PC-9 (cell line): ENCODE results near the gene DRGX. TPM values are rescaled to one million over a fixed set of nuclear protein-coding genes. Genes with fewer than 3 reads are reported as not detected.

Source experiments
- BruUV-seq: library from RNA; stranded (reverse); fragments of 400-500 nt; replicated peaks from 2 replicates; lab custom pipeline; 2021; lab: Mats Ljungman, UMichigan
- CTCF ChIA-PET: fragments of 300-600 bp; sonication (Branson Sonifier 250); formaldehyde crosslinking; loops from one replicate; lab custom pipeline; 2022; ENCODE audit warnings: antibody characterized with exemption; lab: Charles Lee
- POLR2A ChIA-PET: fragments of 300-600 bp; sonication (Branson Sonifier 250); formaldehyde crosslinking; loops from one replicate; lab custom pipeline; 2022; ENCODE audit warnings: antibody characterized with exemption; ENCODE audit not compliant: unreplicated experiment; lab: Charles Lee
- DNase-seq, 2 experiments: peaks; one replicate each; pipeline versions ENCODE4 v3.0.0 to v3.0.0-alpha.2; 2015 to 2022; ENCODE audit warnings: mixed read lengths in 1 of 2
- H2AFZ ChIP-seq: fragments of 200-600 bp; sonication (generic); 2 replicates; pipeline ENCODE4 v1.8.1; 2017; ENCODE audit warnings: antibody characterized with exemption
- H3F3A ChIP-seq: fragments of 200-600 bp; sonication (generic); 2 replicates; pipeline ENCODE4 v1.8.1; 2017; ENCODE audit warnings: antibody characterized with exemption, mild to moderate bottlenecking, low read depth; ENCODE audit not compliant: insufficient read depth
- H3K27ac ChIP-seq: fragments of 200-600 bp; sonication (generic); 2 replicates; pipeline ENCODE4 v1.6.1; 2016; ENCODE audit warnings: mixed run types
- H3K27me3 ChIP-seq: fragments of 200-600 bp; sonication (generic); 2 replicates; pipeline ENCODE4 v1.6.1; 2016; ENCODE audit warnings: low read depth, mixed run types; ENCODE audit not compliant: insufficient read depth
- H3K36me3 ChIP-seq: fragments of 200-600 bp; sonication (generic); 2 replicates; pipeline ENCODE4 v1.6.1; 2016; ENCODE audit warnings: low read depth, mixed run types
- H3K4me1 ChIP-seq: fragments of 200-600 bp; sonication (generic); replicated peaks from 2 replicates; pipeline ENCODE4 v1.6.1; 2016; ENCODE audit warnings: mixed run types; ENCODE audit not compliant: insufficient read depth
- H3K4me2 ChIP-seq: fragments of 200-600 bp; sonication (generic); 2 replicates; pipeline ENCODE4 v1.6.1; 2017; ENCODE audit warnings: mixed run types
- H3K4me3 ChIP-seq: fragments of 200-600 bp; sonication (generic); 2 replicates; pipeline ENCODE4 v1.6.1; 2016; ENCODE audit warnings: mixed run types
- H3K79me2 ChIP-seq: fragments of 200-600 bp; sonication (generic); 2 replicates; pipeline ENCODE4 v1.6.1; 2017; ENCODE audit warnings: low read depth, mixed run types
- H3K9me2 ChIP-seq: fragments of 200-600 bp; sonication (generic); 2 replicates; pipeline ENCODE4 v1.8.1; 2017; ENCODE audit warnings: mild to moderate bottlenecking; ENCODE audit not compliant: insufficient read depth
- H3K9me3 ChIP-seq: fragments of 200-600 bp; sonication (generic); 2 replicates; pipeline ENCODE4 v1.8.1; 2016; ENCODE audit warnings: low read depth; ENCODE audit not compliant: insufficient read depth
- H4K20me1 ChIP-seq: fragments of 200-600 bp; sonication (generic); 2 replicates; pipeline ENCODE4 v1.8.1; 2017; ENCODE audit not compliant: insufficient read depth
- CTCF ChIP-seq: fragments of 200-600 bp; sonication (generic); conservative IDR thresholded peaks from 2 replicates; pipeline ENCODE4 v1.6.1; 2017; ENCODE audit warnings: mixed run types, antibody characterized with exemption, mild to moderate bottlenecking, moderate library complexity
- EZH2 ChIP-seq: fragments of 200-600 bp; sonication (generic); IDR thresholded peaks from 2 replicates; pipeline ENCODE4 v1.8.0; 2017; ENCODE audit warnings: antibody characterized with exemption, low read depth
- intact Hi-C: fragments of 100-400 bp; cut with micrococcal nuclease; formaldehyde crosslinking; loops from one replicate; pipeline ENCODE4 v1.10.0; 2022; ENCODE audit not compliant: unreplicated experiment
- total RNA-seq: library from RNA; stranded (reverse); gene quantifications from 2 replicates; pipeline ENCODE4 v1.2.3, GENCODE V29; 2021

The DRGX gene
- total RNA-seq, 1 experiment from 2014 or later = not detected

- Histone ChIP-seq H3K36me3 (no peaks in the 10 kb centered on the region), H3F3A (no peaks in the 10 kb centered on the region), H2AFZ (no peak overlapping the region), H3K4me3 (no peak overlapping the region), H3K4me2 (no peak overlapping the region), H3K9me2 (no peaks in the 10 kb centered on the region), H3K79me2 (no peaks in the 10 kb centered on the region), H3K9me3 (no peaks in the 10 kb centered on the region), H4K20me1 (no peaks in the 10 kb centered on the region), H3K4me1 (no peaks in the 10 kb centered on the region), H3K27ac (no peak overlapping the region), H3K27me3 (peaks cover 27% of the 10 kb centered on the region)
- BruUV-seq = no TSS peak
- CTCF ChIA-PET = interaction anchor here (0.7 kb wide), 1 partner anchor 26 kb away, joined by 3 read pairs; no protein-coding TSS in a partner anchor
- intact Hi-C loops = no loop called here
- POLR2A ChIA-PET = no interaction called here
- no peak for DNase-seq
- TF ChIP-seq CTCF = no peak
- TF ChIP-seq EZH2 = no peak
Observed at GRCh38 chr10:49397036-49397999, 1.4 kb upstream of the DRGX start.

GRCh38 chr10:49396666-49396999 lies 744 bp upstream of the DRGX start:
- no peak for TF ChIP-seq EZH2
- TF ChIP-seq CTCF = no peak
- Histone ChIP-seq H2AFZ (no peak overlapping the region), H3K4me1 (no peaks in the 10 kb centered on the region), H3K4me3 (no peak overlapping the region), H3K4me2 (no peak overlapping the region), H3K9me3 (no peaks in the 10 kb centered on the region), H3K79me2 (no peaks in the 10 kb centered on the region), H3K9me2 (no peaks in the 10 kb centered on the region), H4K20me1 (no peaks in the 10 kb centered on the region), H3F3A (no peaks in the 10 kb centered on the region), H3K27me3 (peaks cover 25% of the 10 kb centered on the region; the same call in 1 of the 2 replicates), H3K36me3 (no peaks in the 10 kb centered on the region), H3K27ac (no peak overlapping the region)
- BruUV-seq = no TSS peak
- ChIA-PET CTCF (no interaction called here), POLR2A (no interaction called here)
- no peak for DNase-seq
- intact Hi-C loops = no loop called here

GRCh38 chr10:49394933-49395740 lies 752 bp downstream of the DRGX start:
- no peaks in the 10 kb centered on the region for H3K9me2 ChIP-seq
- no peak for TF ChIP-seq CTCF
- no peak for TF ChIP-seq EZH2
- intact Hi-C loops = no loop called here
- H3K4me1 ChIP-seq = no peaks in the 10 kb centered on the region
- peaks cover 34% of the 10 kb centered on the region for H3K27me3 ChIP-seq
- ChIA-PET CTCF (no interaction called here), POLR2A (no interaction called here)
- H3K9me3 ChIP-seq = no peaks in the 10 kb centered on the region
- H4K20me1 ChIP-seq = no peaks in the 10 kb centered on the region
- H3K4me3 ChIP-seq = no peak overlapping the region
- no peak overlapping the region for H2AFZ ChIP-seq
- no peaks in the 10 kb centered on the region for H3K36me3 ChIP-seq
- H3F3A ChIP-seq = no peaks in the 10 kb centered on the region
- H3K4me2 ChIP-seq = no peak overlapping the region
- DNase-seq = no peak
- H3K27ac ChIP-seq = no peak overlapping the region
- no peaks in the 10 kb centered on the region for H3K79me2 ChIP-seq
- BruUV-seq = no TSS peak
